NCI-H2196 treated with DMSO at 0.1 percent for 48 hours (cell line): Measurements from ENCODE around the gene CDC42BPB.

ENCODE experiments used
- DNase-seq: peaks from one replicate; lab custom pipeline; 2025; ENCODE audit not compliant: unreplicated experiment; lab: John Stamatoyannopoulos, UW

Gene CDC42BPB

GRCh38 chr14:103094406-103095209, 37.3 kb upstream of the CDC42BPB start, which contains the start of gene EXOC3L4:
EXOC3L4 (plus strand) TSS chr14:103094725; CDS start chr14:103100220, 5,495 bp downstream.
- no peak for DNase-seq

DNA sequence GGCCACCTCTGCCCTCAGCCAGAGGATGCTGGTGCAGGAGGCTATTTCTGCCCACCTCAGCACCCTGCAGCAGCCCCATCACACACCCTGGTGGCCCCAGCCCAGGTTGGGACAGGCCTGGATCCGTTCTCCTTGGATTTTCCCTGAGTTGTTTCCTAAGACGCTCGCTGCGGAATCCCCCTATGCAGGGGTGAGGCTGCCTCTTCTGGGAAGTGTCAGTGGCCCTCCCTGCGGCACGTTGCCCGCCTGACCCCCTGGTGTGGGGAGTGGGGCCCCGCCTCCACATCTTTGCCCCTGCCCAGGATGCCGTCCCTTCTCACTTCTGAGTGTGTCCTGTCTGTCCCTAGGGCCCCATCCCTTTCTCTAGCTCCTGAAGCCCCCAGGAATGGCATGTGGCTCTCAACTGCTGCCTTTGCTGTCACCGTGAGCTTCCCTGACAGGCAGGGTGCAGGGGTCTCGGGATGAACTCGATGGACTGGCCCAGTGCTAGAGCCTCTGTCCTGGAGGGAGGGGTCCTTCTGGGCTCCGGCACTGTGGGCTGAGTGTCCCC, 36.6 kb upstream of the CDC42BPB start:
- no peak for DNase-seq

DNA sequence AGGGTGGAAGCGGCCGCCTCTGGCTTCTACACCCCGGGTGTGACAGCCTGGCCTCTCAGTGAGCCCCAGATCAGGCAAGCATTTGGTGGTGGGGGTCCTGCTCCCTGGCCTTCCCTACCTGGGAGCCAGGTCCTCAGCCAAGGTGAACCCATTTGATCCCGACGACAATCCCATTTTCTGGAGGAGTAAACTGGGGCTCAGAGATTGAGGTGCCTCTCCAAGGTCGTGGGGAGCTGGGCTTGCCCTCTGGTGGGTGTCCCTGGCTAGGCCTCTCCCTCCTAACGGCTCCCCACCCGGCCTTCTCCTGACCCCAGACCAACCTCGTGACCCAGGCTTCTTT, 34.5 kb upstream of the CDC42BPB start:
- DNase-seq = no peak

DNA sequence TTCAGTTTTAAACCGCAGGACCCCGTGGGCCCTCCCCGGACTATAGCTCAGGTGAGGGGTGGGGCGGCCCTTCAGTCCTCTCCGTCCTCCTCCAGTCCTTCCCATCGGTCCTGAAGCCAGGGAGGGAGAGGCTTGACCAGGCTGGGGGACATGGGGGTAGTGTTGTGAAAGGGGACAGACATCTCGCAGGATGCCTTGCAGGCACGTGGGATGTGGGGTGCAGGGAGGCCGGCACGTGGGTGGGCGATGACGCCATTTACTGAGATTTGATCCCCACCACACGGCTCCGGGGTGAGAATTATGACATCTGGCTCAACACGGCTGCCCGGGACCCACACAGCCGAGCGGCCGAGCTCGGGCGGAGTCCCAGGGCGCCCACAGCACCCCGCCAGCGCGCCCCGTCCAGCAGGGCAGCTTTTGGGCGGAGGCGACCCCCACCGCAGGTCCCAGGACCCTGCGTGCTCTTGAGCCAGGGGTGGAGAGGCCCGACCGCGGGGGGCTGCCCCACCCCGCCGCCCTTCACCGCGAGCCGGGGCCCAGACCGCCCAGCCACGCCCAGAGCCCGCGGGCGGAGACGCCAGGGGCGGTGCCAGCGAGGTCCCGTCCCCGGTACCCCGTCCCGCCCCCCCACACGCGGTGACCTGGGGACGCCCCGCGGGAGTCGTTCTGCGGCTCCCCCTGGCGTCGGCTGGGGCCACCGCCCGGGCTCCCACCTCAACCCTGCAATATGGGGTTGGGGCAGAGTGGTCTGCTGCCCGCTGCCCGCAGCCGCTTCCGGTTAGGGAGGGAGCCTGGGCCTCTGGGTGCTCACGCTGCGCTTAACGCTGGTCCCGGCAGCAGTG, 33.9 kb upstream of the CDC42BPB start:
- no peak for DNase-seq

DNA sequence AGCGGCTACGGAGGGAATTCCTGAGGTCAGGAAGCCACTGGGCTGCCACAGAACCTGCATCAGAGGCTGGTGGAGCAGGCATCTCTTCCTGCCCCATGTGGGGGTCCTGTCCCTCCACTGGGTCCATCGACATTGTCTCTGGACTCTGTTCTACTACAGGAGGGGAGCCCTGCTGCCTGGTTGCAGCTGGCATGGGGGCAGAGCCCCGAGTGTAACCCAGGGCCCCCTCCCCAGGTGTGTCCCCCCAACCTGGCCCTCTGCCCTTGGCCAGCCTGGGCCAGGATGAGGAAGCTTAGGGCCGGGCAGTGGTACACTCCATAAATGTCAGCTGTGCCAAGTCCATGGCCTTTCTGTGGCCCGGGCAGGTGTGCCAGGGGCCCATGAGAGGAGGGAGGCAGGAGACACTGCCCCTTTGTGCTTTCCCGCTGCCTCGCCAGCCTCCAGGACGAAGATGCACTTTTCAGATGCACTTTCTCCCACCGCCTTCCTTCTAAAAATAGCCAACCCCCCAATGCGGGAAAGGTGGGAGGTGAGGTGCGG, 33.2 kb upstream of the CDC42BPB start:
- DNase-seq = no peak

- no peak for DNase-seq
Observed at GRCh38 chr14:103089386-103090335, 32.3 kb upstream of the CDC42BPB start.

GRCh38 chr14:103088921-103089320, 31.6 kb upstream of the CDC42BPB start:
- no peak for DNase-seq

GRCh38 chr14:103087343-103087835, 30.0 kb upstream of the CDC42BPB start:
- no peak for DNase-seq

GRCh38 chr14:103086771-103087342, 29.5 kb upstream of the CDC42BPB start:
- no peak for DNase-seq

DNA sequence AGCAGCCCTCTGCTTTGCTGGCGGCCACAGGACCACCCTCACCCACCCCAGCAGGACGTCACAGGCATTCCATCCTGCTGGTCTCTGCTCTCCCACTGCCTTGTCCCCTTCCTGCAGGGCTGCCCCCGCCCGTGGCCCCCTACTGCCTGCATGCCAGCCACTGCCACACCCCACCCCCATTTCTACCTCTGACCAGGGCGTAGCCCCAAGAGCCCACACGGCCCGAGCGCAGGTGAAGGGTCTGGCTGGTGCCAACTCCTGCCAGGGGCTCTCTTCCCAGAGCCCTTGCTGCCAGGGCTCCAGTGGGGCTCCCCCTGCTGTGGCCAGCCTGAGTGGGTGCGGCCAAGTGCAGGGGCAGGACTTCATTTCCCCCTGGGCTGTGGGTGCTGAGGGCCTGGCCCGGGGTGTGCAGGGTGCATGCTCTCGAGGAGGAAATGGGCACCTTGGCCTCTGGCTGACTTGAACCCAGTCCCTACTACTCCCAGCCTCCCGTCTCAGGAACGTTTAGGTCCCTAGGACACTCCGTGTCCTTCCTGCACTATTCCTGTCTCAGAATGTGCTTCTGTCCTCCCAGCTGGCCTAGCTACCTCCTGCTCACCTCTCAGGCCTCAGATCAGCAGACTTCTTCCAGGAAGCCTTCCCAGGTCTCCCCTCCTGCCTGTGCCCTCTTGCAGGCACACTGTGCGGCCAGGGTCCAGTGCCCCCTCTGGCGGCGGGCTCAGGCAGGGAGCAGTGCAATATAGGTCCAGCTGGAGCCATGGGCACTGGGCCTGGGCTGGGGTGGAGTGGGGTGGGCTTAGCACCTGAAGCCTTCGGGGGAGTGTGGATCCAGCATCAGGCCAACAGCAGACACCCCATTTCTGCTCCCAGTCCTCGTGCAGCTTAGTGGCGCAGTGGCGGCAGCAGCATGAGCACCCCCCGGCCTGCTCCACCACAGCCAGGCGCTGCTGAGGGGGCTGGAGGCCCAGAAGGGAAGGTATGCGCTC, 28.1 kb upstream of the CDC42BPB start:
- no peak for DNase-seq

DNA sequence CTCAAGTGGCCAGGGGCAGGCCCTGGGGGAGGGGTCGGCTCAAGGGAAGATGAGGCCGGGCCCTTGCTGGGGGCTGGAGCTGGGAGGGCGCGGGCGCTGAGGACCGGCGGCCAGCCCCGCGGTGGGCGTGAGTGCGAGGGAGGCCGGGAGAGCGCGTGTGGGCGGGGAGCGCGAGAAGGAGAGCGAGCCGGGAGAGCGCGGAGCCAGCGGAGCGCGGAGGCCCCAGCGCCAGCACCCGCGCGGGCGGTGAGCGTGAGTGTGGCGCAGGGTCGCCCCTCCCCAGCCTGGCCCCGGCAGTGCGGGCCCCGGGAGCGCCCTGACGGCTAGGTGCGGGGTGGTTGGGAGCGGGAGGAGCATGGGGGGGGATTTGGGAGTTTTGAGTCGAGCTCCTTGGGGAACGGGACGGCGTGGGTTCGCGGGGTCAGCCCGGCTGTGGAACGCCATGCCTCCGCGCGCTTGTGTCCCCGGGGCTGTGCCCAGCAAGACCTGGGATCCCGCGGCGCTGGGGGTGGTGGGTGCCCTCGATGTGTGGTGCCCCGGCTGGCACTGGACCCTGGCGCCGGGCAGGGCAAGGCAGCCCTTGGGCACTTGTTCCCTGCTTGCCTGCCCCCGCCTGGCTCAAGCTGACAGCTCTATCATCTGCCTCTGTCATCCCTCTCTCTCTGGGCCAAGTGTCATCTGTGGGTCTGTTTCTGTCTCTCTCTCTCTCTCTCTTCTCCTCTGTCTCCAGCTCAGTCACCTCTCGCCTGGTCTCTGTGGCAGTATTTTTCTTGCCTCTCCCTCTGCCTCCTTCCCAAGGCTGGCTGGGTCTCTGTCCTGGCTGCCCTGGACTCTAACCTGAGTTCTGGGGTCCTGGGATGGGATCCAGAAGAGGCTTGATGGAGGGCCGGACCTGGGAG, 26.9 kb upstream of the CDC42BPB start, which contains the start of gene LBHD2:
TSS of gene LBHD2 (plus strand) at position 190 of the 899 bp plus-strand sequence. CDS start 1,803 bp downstream, outside the sequence.
- DNase-seq = no peak

GRCh38 chr14:103081951-103082350, 24.6 kb upstream of the CDC42BPB start:
- DNase-seq = no peak

GRCh38 chr14:103078860-103079587, 21.7 kb upstream of the CDC42BPB start:
- no peak for DNase-seq

- peak; percentile 42 for DNase-seq
Observed at GRCh38 chr14:103078420-103078749, 21.0 kb upstream of the CDC42BPB start.

DNA sequence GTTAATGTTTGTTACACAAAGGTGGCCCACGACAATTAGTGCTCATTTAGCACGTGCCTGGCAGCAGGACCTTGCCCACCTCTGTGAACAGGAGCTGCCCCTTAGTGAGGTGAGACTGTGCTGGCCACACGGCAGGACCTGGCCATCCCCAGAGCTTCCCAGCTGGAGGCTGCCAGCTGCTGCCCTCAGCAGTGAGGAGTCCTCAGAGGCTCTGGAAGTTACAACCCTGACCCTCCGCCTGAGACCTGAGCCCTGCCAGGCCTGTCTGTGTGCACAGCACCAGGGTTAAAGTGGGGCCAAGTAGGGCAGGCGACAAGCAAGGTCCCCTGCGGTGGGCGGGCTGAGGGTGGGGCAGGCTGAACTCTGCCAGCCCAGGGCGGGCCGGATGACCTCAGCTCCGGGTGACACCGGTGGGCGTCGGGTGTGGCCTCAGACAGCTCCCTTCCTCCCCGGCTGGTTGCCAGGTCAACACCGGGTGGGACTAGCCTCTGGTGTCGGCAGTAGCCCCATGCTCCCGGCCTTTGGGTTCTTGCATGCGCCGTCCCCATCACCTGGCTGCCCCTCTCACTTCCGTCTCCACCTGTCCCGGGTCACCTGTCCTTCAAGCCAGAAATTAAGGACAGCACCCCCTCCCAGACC, 17.5 kb upstream of the CDC42BPB start:
- no peak for DNase-seq

GRCh38 chr14:103073876-103074728, 16.8 kb upstream of the CDC42BPB start:
- DNase-seq = no peak
